Activated CD4-positive, alpha-beta T cell treated with anti-CD3 and anti-CD28 coated beads, Interleukin-2, amount 10 ng/mL, durations not matched to agents 24 days and 14 days (primary cell): Measurements from ENCODE around the gene IL12RB1. TPM values are rescaled to one million over a fixed set of nuclear protein-coding genes. Genes with fewer than 3 reads are reported as not detected.

Experiments used
- DNase-seq: peaks from one replicate; pipeline ENCODE4 v3.0.0; 2022
- H3K27ac Mint-ChIP-seq: one replicate; pipeline ENCODE4 v1.8.0; 2022; ENCODE audit warnings: mild to moderate bottlenecking, mixed read lengths
- H3K27me3 Mint-ChIP-seq: one replicate; pipeline ENCODE4 v1.8.0; 2022; ENCODE audit warnings: mixed read lengths
- H3K36me3 Mint-ChIP-seq: one replicate; pipeline ENCODE4 v1.8.0; 2022; ENCODE audit warnings: low read depth, mild to moderate bottlenecking, mixed read lengths
- H3K4me1 Mint-ChIP-seq: one replicate; pipeline ENCODE4 v1.8.0; 2021; ENCODE audit warnings: mixed read lengths
- H3K4me3 Mint-ChIP-seq: one replicate; pipeline ENCODE4 v1.8.0; 2022; ENCODE audit warnings: mild to moderate bottlenecking, moderate library complexity, mixed read lengths
- H3K9me3 Mint-ChIP-seq: one replicate; pipeline ENCODE4 v1.8.0; 2021; ENCODE audit warnings: mixed read lengths
- intact Hi-C: fragments of 100-400 bp; cut with micrococcal nuclease; formaldehyde crosslinking; loops from one replicate; pipeline ENCODE4 v1.15.1; 2023
- total RNA-seq: library from RNA; stranded (reverse); gene quantifications from 2 replicates; pipeline ENCODE4 v1.2.3, GENCODE V29; 2022

The IL12RB1 gene
- total RNA-seq, 1 donor from 2014 or later: 38.8 TPM

DNA sequence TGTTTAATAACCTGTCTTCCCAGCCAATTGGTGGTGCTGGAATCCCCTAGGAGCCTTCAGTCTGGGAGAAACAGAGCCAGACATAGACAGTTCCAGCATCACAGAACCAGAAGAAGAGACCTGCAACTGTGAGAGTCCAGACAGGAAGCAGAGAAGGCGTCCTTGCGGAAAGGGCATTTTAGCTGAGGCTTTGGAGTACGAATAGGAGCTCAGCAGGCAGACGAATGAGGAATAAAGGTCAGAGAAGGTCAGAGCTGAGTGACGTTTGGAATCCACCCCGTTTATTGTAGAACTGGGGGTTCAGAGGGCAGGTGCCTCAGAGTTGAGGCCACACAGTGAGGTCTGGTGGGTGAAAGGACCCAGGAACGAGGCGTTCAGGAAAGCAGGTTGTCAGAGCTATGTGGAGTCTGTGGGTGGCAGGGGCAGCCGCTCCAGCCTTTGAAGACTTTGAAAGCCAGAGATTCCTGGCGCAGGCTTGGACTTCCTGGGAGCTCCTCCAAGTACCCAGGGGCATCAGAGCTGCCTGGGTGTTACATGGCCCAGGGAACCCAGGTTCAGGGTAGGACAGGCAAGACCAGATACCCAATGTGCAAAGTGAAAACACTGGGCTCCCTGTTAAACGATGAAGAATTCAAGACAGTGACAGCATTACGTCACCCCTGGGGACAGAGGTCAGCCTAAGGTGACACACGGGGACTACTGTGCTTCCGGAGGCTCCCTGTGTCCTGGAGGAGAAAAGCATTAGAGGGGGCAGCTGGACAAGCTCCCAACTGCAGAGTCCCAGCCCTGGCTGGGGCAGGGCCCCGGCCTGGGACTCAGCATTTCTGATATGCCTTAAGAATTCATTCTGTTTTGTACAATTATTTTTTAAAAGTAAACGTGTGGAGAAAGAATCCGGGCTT lies 73.3 kb downstream of the IL12RB1 start:
- peaks cover 65% of the 10 kb centered on the region for H3K4me1 Mint-ChIP-seq
- H3K9me3 Mint-ChIP-seq: no peaks in the 10 kb centered on the region
- DNase-seq: peak; percentile 75
- peak overlapping the region; percentile 76 for H3K4me3 Mint-ChIP-seq
- H3K27ac Mint-ChIP-seq: peak overlapping the region; percentile 95
- no peaks in the 10 kb centered on the region for H3K27me3 Mint-ChIP-seq
- H3K36me3 Mint-ChIP-seq: peaks cover 67% of the 10 kb centered on the region
- intact Hi-C loops: no loop called here

GRCh38 chr19:18010149-18010548 lies 76.6 kb downstream of the IL12RB1 start:
- peak overlapping the region; percentile 58 for H3K4me3 Mint-ChIP-seq
- H3K27me3 Mint-ChIP-seq: no peaks in the 10 kb centered on the region

GRCh38 chr19:18009412-18010066 lies 77.2 kb downstream of the IL12RB1 start:
- Mint-ChIP-seq H3K36me3 (peaks cover 62% of the 10 kb centered on the region), H3K27me3 (no peaks in the 10 kb centered on the region), H3K4me3 (peak overlapping the region; percentile 92), H3K9me3 (no peaks in the 10 kb centered on the region), H3K27ac (peak overlapping the region; percentile 63), H3K4me1 (peaks cover 49% of the 10 kb centered on the region)
- intact Hi-C loops: loop anchor here (5.0 to 10.0 kb wide), 2 partner anchors 158 to 285 kb away; no protein-coding TSS in a partner anchor
- DNase-seq: peak; percentile 76

More at GRCh38 chr19:18010149-18010548, 76.6 kb downstream of the IL12RB1 start:
- H3K36me3 Mint-ChIP-seq: peaks cover 66% of the 10 kb centered on the region
- H3K9me3 Mint-ChIP-seq: no peaks in the 10 kb centered on the region
- no peak for DNase-seq
- intact Hi-C loops: no loop called here
- no peak overlapping the region for H3K27ac Mint-ChIP-seq
- H3K4me1 Mint-ChIP-seq: peaks cover 54% of the 10 kb centered on the region

Other genes with a start within 250 kb of the IL12RB1 start
- 226 and 239 TPM in 2 replicates for gene JAK3, start 239.0 kb downstream of the IL12RB1 start, total RNA-seq
- 2,698 and 2,718 TPM in 2 replicates for gene RPL18A, start 227.0 kb downstream of the IL12RB1 start, total RNA-seq
- gene SLC5A5, start 215.0 kb downstream of the IL12RB1 start, total RNA-seq: 1.1 and 1.5 TPM in 2 replicates
- 126 and 136 TPM in 2 replicates for gene CCDC124, start 153.9 kb downstream of the IL12RB1 start, total RNA-seq
- gene KCNN1, start 119.8 kb downstream of the IL12RB1 start, total RNA-seq: 0.62 TPM in 1 of 2 replicates, not detected in the other
- 41.3 and 41.7 TPM in 2 replicates for gene ARRDC2, start 78.8 kb downstream of the IL12RB1 start, total RNA-seq
- 16.2 and 17.2 TPM in 2 replicates for gene MAST3, start 10.8 kb upstream of the IL12RB1 start, total RNA-seq
- gene PIK3R2, start 66.2 kb upstream of the IL12RB1 start, total RNA-seq: 19.6 and 20.7 TPM in 2 replicates
- gene IFI30, start 86.9 kb upstream of the IL12RB1 start, total RNA-seq: 49.4 and 52.7 TPM in 2 replicates
- 18.4 and 20.9 TPM in 2 replicates for gene MPV17L2, start 106.3 kb upstream of the IL12RB1 start, total RNA-seq
- gene RAB3A, start 117.1 kb upstream of the IL12RB1 start, total RNA-seq: 9.6 and 10.3 TPM in 2 replicates
- gene PDE4C, start 139.5 kb upstream of the IL12RB1 start, total RNA-seq: 0.14 and 0.37 TPM in 2 replicates
- gene IQCN, start 187.5 kb upstream of the IL12RB1 start, total RNA-seq: 2.3 and 3.0 TPM in 2 replicates
- 382 and 413 TPM in 2 replicates for gene JUND, start 194.7 kb upstream of the IL12RB1 start, total RNA-seq
- gene LSM4, start 236.1 kb upstream of the IL12RB1 start, total RNA-seq: 217 and 225 TPM in 2 replicates